ENCODE measurements around the gene STAB1. TPM values are rescaled to one million over a fixed set of nuclear protein-coding genes. Genes with fewer than 3 reads are reported as not detected.

The STAB1 gene
- total and polyA plus RNA-seq, 2 of the 13 experiments (the other 11 are each of a cell fraction or from before 2014, with no cell fraction given), result 0.09 to 0.34 TPM

DNA sequence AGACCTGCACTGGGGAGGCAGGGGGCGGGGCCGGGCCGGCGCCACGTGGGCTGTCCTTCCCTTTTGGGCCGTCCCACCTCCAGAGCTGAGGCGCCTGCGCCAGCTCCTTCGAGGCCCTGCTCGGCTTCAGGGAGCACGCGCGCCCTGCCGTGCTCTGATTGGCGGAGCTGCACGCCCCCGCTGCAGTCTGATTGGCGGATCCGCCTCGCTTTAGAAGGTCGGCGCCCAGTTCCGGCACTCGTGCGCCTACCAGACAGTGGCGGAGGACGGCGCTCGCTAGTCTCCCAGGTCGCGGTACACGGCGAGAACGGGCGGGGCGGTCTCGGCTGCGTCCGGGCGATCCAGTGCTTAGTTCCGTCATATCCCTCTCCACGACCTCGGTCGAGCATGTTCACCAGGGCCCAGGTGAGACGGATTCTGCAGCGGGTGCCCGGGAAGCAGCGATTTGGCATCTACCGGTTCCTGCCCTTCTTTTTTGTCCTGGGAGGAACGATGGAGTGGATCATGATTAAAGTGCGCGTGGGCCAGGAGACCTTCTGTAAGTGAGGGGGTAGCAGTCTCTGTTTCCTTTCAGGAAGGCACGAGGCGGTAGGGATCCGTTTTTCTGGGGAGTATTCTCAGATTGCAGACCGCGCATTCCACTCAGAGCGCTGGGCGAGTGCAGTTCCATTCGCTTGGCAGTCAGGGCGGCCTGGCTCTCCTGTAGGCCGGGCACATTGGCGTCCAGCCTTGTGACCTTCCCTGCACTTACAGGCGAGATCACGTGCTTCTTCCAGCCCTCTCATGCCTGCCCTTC, 41.4 kb downstream of the STAB1 start, which contains the start of gene UQCC5 (continued):
- TF ChIP-seq, protein P1, sequence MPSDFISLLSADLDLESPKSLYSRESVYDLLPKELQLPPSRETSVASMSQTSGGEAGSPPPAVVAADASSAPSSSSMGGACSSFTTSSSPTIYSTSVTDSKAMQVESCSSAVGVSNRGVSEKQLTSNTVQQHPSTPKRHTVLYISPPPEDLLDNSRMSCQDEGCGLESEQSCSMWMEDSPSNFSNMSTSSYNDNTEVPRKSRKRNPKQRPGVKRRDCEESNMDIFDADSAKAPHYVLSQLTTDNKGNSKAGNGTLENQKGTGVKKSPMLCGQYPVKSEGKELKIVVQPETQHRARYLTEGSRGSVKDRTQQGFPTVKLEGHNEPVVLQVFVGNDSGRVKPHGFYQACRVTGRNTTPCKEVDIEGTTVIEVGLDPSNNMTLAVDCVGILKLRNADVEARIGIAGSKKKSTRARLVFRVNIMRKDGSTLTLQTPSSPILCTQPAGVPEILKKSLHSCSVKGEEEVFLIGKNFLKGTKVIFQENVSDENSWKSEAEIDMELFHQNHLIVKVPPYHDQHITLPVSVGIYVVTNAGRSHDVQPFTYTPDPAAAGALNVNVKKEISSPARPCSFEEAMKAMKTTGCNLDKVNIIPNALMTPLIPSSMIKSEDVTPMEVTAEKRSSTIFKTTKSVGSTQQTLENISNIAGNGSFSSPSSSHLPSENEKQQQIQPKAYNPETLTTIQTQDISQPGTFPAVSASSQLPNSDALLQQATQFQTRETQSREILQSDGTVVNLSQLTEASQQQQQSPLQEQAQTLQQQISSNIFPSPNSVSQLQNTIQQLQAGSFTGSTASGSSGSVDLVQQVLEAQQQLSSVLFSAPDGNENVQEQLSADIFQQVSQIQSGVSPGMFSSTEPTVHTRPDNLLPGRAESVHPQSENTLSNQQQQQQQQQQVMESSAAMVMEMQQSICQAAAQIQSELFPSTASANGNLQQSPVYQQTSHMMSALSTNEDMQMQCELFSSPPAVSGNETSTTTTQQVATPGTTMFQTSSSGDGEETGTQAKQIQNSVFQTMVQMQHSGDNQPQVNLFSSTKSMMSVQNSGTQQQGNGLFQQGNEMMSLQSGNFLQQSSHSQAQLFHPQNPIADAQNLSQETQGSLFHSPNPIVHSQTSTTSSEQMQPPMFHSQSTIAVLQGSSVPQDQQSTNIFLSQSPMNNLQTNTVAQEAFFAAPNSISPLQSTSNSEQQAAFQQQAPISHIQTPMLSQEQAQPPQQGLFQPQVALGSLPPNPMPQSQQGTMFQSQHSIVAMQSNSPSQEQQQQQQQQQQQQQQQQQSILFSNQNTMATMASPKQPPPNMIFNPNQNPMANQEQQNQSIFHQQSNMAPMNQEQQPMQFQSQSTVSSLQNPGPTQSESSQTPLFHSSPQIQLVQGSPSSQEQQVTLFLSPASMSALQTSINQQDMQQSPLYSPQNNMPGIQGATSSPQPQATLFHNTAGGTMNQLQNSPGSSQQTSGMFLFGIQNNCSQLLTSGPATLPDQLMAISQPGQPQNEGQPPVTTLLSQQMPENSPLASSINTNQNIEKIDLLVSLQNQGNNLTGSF (CRISPR knock-in tag; IDR thresholded peaks at IDR 0.05), result peak; percentile 46
- TF ChIP-seq, protein P2, sequence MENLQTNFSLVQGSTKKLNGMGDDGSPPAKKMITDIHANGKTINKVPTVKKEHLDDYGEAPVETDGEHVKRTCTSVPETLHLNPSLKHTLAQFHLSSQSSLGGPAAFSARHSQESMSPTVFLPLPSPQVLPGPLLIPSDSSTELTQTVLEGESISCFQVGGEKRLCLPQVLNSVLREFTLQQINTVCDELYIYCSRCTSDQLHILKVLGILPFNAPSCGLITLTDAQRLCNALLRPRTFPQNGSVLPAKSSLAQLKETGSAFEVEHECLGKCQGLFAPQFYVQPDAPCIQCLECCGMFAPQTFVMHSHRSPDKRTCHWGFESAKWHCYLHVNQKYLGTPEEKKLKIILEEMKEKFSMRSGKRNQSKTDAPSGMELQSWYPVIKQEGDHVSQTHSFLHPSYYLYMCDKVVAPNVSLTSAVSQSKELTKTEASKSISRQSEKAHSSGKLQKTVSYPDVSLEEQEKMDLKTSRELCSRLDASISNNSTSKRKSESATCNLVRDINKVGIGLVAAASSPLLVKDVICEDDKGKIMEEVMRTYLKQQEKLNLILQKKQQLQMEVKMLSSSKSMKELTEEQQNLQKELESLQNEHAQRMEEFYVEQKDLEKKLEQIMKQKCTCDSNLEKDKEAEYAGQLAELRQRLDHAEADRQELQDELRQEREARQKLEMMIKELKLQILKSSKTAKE (CRISPR knock-in tag; IDR thresholded peaks at IDR 0.05; ENCODE audit: borderline replicate concordance), result no peak; the same call in 1 of the 2 replicates
- no peak; the same call in 1 of the 2 replicates for TF ChIP-seq ZNF431 (CRISPR knock-in tag; IDR thresholded peaks at IDR 0.05; ENCODE audit: borderline replicate concordance, low read depth)
- TF ChIP-seq, protein P3, sequence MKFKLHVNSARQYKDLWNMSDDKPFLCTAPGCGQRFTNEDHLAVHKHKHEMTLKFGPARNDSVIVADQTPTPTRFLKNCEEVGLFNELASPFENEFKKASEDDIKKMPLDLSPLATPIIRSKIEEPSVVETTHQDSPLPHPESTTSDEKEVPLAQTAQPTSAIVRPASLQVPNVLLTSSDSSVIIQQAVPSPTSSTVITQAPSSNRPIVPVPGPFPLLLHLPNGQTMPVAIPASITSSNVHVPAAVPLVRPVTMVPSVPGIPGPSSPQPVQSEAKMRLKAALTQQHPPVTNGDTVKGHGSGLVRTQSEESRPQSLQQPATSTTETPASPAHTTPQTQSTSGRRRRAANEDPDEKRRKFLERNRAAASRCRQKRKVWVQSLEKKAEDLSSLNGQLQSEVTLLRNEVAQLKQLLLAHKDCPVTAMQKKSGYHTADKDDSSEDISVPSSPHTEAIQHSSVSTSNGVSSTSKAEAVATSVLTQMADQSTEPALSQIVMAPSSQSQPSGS (CRISPR knock-in tag; IDR thresholded peaks at IDR 0.05), result peak; percentile 79
- TF ChIP-seq, protein P4, sequence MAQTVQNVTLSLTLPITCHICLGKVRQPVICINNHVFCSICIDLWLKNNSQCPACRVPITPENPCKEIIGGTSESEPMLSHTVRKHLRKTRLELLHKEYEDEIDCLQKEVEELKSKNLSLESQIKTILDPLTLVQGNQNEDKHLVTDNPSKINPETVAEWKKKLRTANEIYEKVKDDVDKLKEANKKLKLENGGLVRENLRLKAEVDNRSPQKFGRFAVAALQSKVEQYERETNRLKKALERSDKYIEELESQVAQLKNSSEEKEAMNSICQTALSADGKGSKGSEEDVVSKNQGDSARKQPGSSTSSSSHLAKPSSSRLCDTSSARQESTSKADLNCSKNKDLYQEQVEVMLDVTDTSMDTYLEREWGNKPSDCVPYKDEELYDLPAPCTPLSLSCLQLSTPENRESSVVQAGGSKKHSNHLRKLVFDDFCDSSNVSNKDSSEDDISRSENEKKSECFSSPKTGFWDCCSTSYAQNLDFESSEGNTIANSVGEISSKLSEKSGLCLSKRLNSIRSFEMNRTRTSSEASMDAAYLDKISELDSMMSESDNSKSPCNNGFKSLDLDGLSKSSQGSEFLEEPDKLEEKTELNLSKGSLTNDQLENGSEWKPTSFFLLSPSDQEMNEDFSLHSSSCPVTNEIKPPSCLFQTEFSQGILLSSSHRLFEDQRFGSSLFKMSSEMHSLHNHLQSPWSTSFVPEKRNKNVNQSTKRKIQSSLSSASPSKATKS (CRISPR knock-in tag; IDR thresholded peaks at IDR 0.05), result 0 out of 2 replicates have a peak, but pooled peaks have one; percentile 1
- TF ChIP-seq, protein P5, sequence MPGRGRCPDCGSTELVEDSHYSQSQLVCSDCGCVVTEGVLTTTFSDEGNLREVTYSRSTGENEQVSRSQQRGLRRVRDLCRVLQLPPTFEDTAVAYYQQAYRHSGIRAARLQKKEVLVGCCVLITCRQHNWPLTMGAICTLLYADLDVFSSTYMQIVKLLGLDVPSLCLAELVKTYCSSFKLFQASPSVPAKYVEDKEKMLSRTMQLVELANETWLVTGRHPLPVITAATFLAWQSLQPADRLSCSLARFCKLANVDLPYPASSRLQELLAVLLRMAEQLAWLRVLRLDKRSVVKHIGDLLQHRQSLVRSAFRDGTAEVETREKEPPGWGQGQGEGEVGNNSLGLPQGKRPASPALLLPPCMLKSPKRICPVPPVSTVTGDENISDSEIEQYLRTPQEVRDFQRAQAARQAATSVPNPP (CRISPR knock-in tag; IDR thresholded peaks at IDR 0.05), result 0 out of 2 replicates have a peak, but pooled peaks have one; percentile 11
- 0 out of 2 replicates have a peak, but pooled peaks have one; percentile 14 for TF ChIP-seq ADNP (CRISPR knock-in tag; IDR thresholded peaks at IDR 0.05)
- 0 out of 2 replicates have a peak, but pooled peaks have one; percentile 19 for TF ChIP-seq HOXA9 (CRISPR knock-in tag; IDR thresholded peaks at IDR 0.05; ENCODE audit: borderline replicate concordance)
- 0 out of 2 replicates have a peak, but pooled peaks have one; percentile 47 for TF ChIP-seq ZNF260 (CRISPR knock-in tag; IDR thresholded peaks at IDR 0.05; ENCODE audit: borderline replicate concordance, low read depth)
- TF ChIP-seq HNRNPH1 (optimal IDR thresholded peaks at IDR 0.05; ENCODE audit: low read depth, low read length), result no peak
- TF ChIP-seq, protein P6, sequence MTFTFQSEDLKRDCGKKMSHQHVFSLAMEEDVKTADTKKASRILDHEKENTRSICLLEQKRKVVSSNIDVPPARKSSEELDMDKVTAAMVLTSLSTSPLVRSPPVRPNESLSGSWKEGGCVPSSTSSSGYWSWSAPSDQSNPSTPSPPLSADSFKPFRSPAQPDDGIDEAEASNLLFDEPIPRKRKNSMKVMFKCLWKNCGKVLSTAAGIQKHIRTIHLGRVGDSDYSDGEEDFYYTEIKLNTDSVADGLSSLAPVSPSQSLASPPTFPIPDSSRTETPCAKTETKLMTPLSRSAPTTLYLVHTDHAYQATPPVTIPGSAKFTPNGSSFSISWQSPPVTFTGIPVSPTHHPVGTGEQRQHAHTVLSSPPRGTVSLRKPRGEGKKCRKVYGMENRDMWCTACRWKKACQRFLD (CRISPR knock-in tag; IDR thresholded peaks at IDR 0.05; ENCODE audit: borderline replicate concordance), result peak; percentile 83
- peak; percentile 42 for TF ChIP-seq FOSL2 (CRISPR knock-in tag; IDR thresholded peaks at IDR 0.05)
- TF ChIP-seq KLF12 (CRISPR knock-in tag; IDR thresholded peaks at IDR 0.05; ENCODE audit: borderline replicate concordance), result no peak; the same call in none of the 2 replicates

Data from HepG2 (cell line).